ENCODE data around the gene HOGA1.
A peak's percentile ranks its signal among the peaks of the same experiment; 100 is the strongest.
"Not testable (repeated sequence)": the region's sequence is repeated elsewhere in the genome, so short reads cannot be mapped to it uniquely, and the experiment has no call there.

Gene HOGA1

GRCh38 chr10:97555541-97555940 is 28.6 kb upstream of the HOGA1 start:
- peak; percentile 56 for DNase-seq (ENCODE audit: low spot score)

- peak; percentile 93 for DNase-seq (ENCODE audit: low spot score)
These were observed 23.3 kb upstream of the HOGA1 start for GRCh38 chr10:97560731-97561381.

GRCh38 chr10:97561386-97562077 is 22.7 kb upstream of the HOGA1 start:
- peak; percentile 56 for DNase-seq (ENCODE audit: low spot score)

GRCh38 chr10:97562329-97562728 is 21.9 kb upstream of the HOGA1 start:
- not testable (repeated sequence) for DNase-seq (ENCODE audit: low spot score)

- no peak for DNase-seq (ENCODE audit: low spot score)
These were observed 20.9 kb upstream of the HOGA1 start for GRCh38 chr10:97563337-97563736.

- no peak for DNase-seq (ENCODE audit: low spot score)
These were observed 19.4 kb upstream of the HOGA1 start for GRCh38 chr10:97564776-97565175.

- DNase-seq (ENCODE audit: low spot score) = no peak
These were observed 17.7 kb upstream of the HOGA1 start for GRCh38 chr10:97566336-97566996.

GRCh38 chr10:97567891-97568290 is 16.3 kb upstream of the HOGA1 start:
- no peak for DNase-seq (ENCODE audit: low spot score)

- no peak for DNase-seq (ENCODE audit: low spot score)
These were observed 13.9 kb upstream of the HOGA1 start for GRCh38 chr10:97570146-97570788.

GRCh38 chr10:97570789-97571471 is 13.3 kb upstream of the HOGA1 start:
- DNase-seq (ENCODE audit: low spot score) = no peak

GRCh38 chr10:97571622-97572021 is 12.6 kb upstream of the HOGA1 start:
- peak; percentile 92 for DNase-seq (ENCODE audit: low spot score)

- peak; percentile 87 for DNase-seq (ENCODE audit: low spot score)
These were observed 11.8 kb upstream of the HOGA1 start, which contains the start of gene ANKRD2 for GRCh38 chr10:97572214-97572989. Gene ANKRD2 (plus strand): TSS chr10:97572779. CDS start chr10:97572789, 10 bp downstream.

GRCh38 chr10:97573021-97573420 is 11.2 kb upstream of the HOGA1 start:
- peak; percentile 92 for DNase-seq (ENCODE audit: low spot score)

GRCh38 chr10:97573672-97574071 is 10.5 kb upstream of the HOGA1 start:
- DNase-seq (ENCODE audit: low spot score) = no peak

GRCh38 chr10:97574374-97575126 is 9.6 kb upstream of the HOGA1 start:
- peak; percentile 100 for DNase-seq (ENCODE audit: low spot score)

GRCh38 chr10:97575127-97575668 is 9.0 kb upstream of the HOGA1 start:
- peak; percentile 79 for DNase-seq (ENCODE audit: low spot score)

GRCh38 chr10:97576487-97576886 is 7.7 kb upstream of the HOGA1 start:
- not testable (repeated sequence) for DNase-seq (ENCODE audit: low spot score)

GRCh38 chr10:97577701-97578100 is 6.5 kb upstream of the HOGA1 start:
- DNase-seq (ENCODE audit: low spot score) = no peak

- no peak for DNase-seq (ENCODE audit: low spot score)
These were observed 5.9 kb upstream of the HOGA1 start for GRCh38 chr10:97578171-97578844.

Measured in kidney tubule cell (primary cell).